ENCODE results near the gene CCNG2.

CCNG2 gene

DNA sequence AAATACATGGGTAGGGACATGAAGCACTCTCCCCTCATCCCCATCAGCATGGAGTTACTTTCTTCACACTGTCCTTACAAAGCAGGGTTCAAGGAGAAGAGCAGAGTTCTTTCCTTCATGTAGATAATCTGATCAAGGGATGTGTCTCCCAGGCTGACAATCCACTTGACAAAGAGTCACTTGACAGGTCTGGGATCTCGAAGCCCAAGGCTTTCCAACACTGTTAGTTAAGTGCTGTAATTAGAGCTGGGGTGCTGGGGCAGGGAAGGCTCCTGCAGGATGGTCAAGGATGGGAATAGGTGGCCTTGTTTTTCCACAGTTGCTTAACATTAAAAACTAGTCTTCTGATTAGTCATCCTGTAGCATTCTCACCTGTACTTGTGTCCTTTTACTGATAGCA lies 38.0 kb downstream of the CCNG2 start:
- Histone ChIP-seq H2AFZ (ENCODE audit: insufficient read depth, low read length, poor library complexity) (no peak overlapping the region), H3K27me3 (ENCODE audit: insufficient read depth, low read length) (no peaks in the 10 kb centered on the region), H3K4ac (ENCODE audit: low read depth, low read length) (no peak overlapping the region), H3K9ac (ENCODE audit: low read length) (no peak overlapping the region), H2BK120ac (ENCODE audit: insufficient read depth, low read length, poor library complexity) (no peak overlapping the region), H3K18ac (ENCODE audit: low read length) (no peak overlapping the region), H3K4me3 (ENCODE audit: low read depth, low read length) (no peak overlapping the region), H4K12ac (ENCODE audit: low read depth, low read length) (no peak overlapping the region), H2BK5ac (ENCODE audit: low read depth, low read length, poor library complexity) (no peak overlapping the region), H3K4me1 (ENCODE audit: control insufficient read depth in 1 of 2, insufficient read depth in 2 of 2, low read length in 2 of 2) (peaks cover 15 to 18% of the 10 kb centered on the region in 2 experiments), H3K23ac (ENCODE audit: low read length) (no peak overlapping the region), H3K4me2 (ENCODE audit: low read length) (no peak overlapping the region), H3K79me1 (ENCODE audit: low read length) (peaks cover 4% of the 10 kb centered on the region), H3K9me3 (ENCODE audit: insufficient read depth, low read depth, low read length) (no peaks in the 10 kb centered on the region), H3K36me3 (ENCODE audit: control insufficient read depth in 1 of 2, insufficient read depth in 2 of 2, low read length in 2 of 2) (no peaks in the 10 kb centered on the region), H4K8ac (ENCODE audit: low read depth, low read length) (no peak overlapping the region), H2BK12ac (ENCODE audit: low read length) (no peak overlapping the region), H2AK5ac (ENCODE audit: low read length) (no peak overlapping the region), H3K14ac (ENCODE audit: low read length) (no peak overlapping the region), H3K79me2 (ENCODE audit: control insufficient read depth, insufficient read depth, low read length, poor library complexity) (no peaks in the 10 kb centered on the region), H4K91ac (ENCODE audit: low read depth, low read length) (no peak overlapping the region), H3K27ac (ENCODE audit: low read depth, low read length) (no peak overlapping the region)
- DNase-seq = peak; percentile 49 to 59
- no CpG with 5 or more reads among the region's 1 CpG for WGBS (ENCODE audit: extremely low coverage, insufficient coverage, insufficient read length)

GRCh38 chr4:77196866-77197265 lies 39.9 kb downstream of the CCNG2 start:
- no peak overlapping the region for H3K23ac ChIP-seq (ENCODE audit: low read length)
- H2BK120ac ChIP-seq (ENCODE audit: insufficient read depth, low read length, poor library complexity) = no peak overlapping the region
- H3K9me3 ChIP-seq (ENCODE audit: insufficient read depth, low read depth, low read length) = no peaks in the 10 kb centered on the region
- no peak overlapping the region for H3K4ac ChIP-seq (ENCODE audit: low read depth, low read length)
- H2AFZ ChIP-seq (ENCODE audit: insufficient read depth, low read length, poor library complexity) = no peak overlapping the region
- H4K8ac ChIP-seq (ENCODE audit: low read depth, low read length) = no peak overlapping the region
- no peaks in the 10 kb centered on the region for H3K27me3 ChIP-seq (ENCODE audit: insufficient read depth, low read length)
- no peaks in the 10 kb centered on the region for H3K79me1 ChIP-seq (ENCODE audit: low read length)
- H3K4me2 ChIP-seq (ENCODE audit: low read length) = no peak overlapping the region
- H3K4me1 ChIP-seq (ENCODE audit: control insufficient read depth in 1 of 2, insufficient read depth in 2 of 2, low read length in 2 of 2) = peaks cover 11 to 13% of the 10 kb centered on the region in 2 experiments
- H3K14ac ChIP-seq (ENCODE audit: low read length) = no peak overlapping the region
- H3K4me3 ChIP-seq (ENCODE audit: low read depth, low read length) = no peak overlapping the region
- H2BK5ac ChIP-seq (ENCODE audit: low read depth, low read length, poor library complexity) = no peak overlapping the region
- no peak overlapping the region for H3K27ac ChIP-seq (ENCODE audit: low read depth, low read length)
- no peak overlapping the region for H3K18ac ChIP-seq (ENCODE audit: low read length)
- no peak overlapping the region for H2AK5ac ChIP-seq (ENCODE audit: low read length)
- no peak overlapping the region for H4K91ac ChIP-seq (ENCODE audit: low read depth, low read length)
- H2BK12ac ChIP-seq (ENCODE audit: low read length) = no peak overlapping the region
- no peaks in the 10 kb centered on the region for H3K79me2 ChIP-seq (ENCODE audit: control insufficient read depth, insufficient read depth, low read length, poor library complexity)
- no peaks in the 10 kb centered on the region for H3K36me3 ChIP-seq (ENCODE audit: control insufficient read depth in 1 of 2, insufficient read depth in 2 of 2, low read length in 2 of 2)
- no peak for DNase-seq
- no CpG with 5 or more reads among the region's 4 CpGs for WGBS (ENCODE audit: extremely low coverage, insufficient coverage, insufficient read length)
- H4K12ac ChIP-seq (ENCODE audit: low read depth, low read length) = no peak overlapping the region
- no peak overlapping the region for H3K9ac ChIP-seq (ENCODE audit: low read length)

- no CpG with 5 or more reads among the region's 5 CpGs for WGBS (ENCODE audit: extremely low coverage, insufficient coverage, insufficient read length)
- no peak overlapping the region for H3K4me3 ChIP-seq (ENCODE audit: low read depth, low read length)
These were observed 40.4 kb downstream of the CCNG2 start for GRCh38 chr4:77197361-77197760.

DNA sequence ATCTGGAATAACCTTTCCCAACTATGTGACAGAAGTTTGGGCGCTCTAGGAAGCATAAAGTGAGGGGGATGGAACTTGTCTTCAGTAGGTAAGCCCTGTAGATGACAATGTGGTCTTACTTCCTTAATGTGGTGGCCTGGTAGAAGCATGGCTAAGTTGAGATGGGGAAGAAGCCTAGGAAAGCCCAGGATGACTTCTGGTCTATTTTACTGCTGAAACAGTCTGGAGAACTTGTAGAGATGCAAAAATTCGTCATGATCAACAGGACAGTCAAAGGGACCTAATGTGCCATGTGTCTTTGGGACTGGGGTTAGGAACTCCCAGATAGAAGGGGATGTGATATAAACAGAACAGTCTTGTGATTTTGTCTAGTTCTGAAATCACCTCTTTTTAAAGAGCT lies 40.8 kb downstream of the CCNG2 start:
- Histone ChIP-seq H3K4me3 (ENCODE audit: low read depth, low read length) (no peak overlapping the region), H2BK12ac (ENCODE audit: low read length) (no peak overlapping the region), H3K23ac (ENCODE audit: low read length) (no peak overlapping the region), H3K14ac (ENCODE audit: low read length) (no peak overlapping the region), H3K9me3 (ENCODE audit: insufficient read depth, low read depth, low read length) (no peaks in the 10 kb centered on the region), H4K8ac (ENCODE audit: low read depth, low read length) (no peak overlapping the region), H3K79me1 (ENCODE audit: low read length) (no peaks in the 10 kb centered on the region), H2BK5ac (ENCODE audit: low read depth, low read length, poor library complexity) (no peak overlapping the region), H2BK120ac (ENCODE audit: insufficient read depth, low read length, poor library complexity) (no peak overlapping the region), H2AFZ (ENCODE audit: insufficient read depth, low read length, poor library complexity) (no peak overlapping the region), H3K4me2 (ENCODE audit: low read length) (no peak overlapping the region), H4K91ac (ENCODE audit: low read depth, low read length) (no peak overlapping the region), H3K79me2 (ENCODE audit: control insufficient read depth, insufficient read depth, low read length, poor library complexity) (no peaks in the 10 kb centered on the region), H3K4me1 (ENCODE audit: control insufficient read depth in 1 of 2, insufficient read depth in 2 of 2, low read length in 2 of 2) (peaks cover 11 to 13% of the 10 kb centered on the region in 2 experiments), H3K9ac (ENCODE audit: low read length) (no peak overlapping the region), H3K27me3 (ENCODE audit: insufficient read depth, low read length) (no peaks in the 10 kb centered on the region), H3K18ac (ENCODE audit: low read length) (no peak overlapping the region), H3K36me3 (ENCODE audit: control insufficient read depth in 1 of 2, insufficient read depth in 2 of 2, low read length in 2 of 2) (no peaks in the 10 kb centered on the region), H3K27ac (ENCODE audit: low read depth, low read length) (no peak overlapping the region), H2AK5ac (ENCODE audit: low read length) (no peak overlapping the region), H4K12ac (ENCODE audit: low read depth, low read length) (no peak overlapping the region), H3K4ac (ENCODE audit: low read depth, low read length) (no peak overlapping the region)
- WGBS (ENCODE audit: extremely low coverage, insufficient coverage, insufficient read length) = no CpG with 5 or more reads among the region's 2 CpGs
- no peak for DNase-seq

More at GRCh38 chr4:77197361-77197760, 40.4 kb downstream of the CCNG2 start:
- DNase-seq = peak; percentile 89 to 92
- Histone ChIP-seq H3K23ac (ENCODE audit: low read length) (no peak overlapping the region), H3K79me1 (ENCODE audit: low read length) (no peaks in the 10 kb centered on the region), H3K4ac (ENCODE audit: low read depth, low read length) (no peak overlapping the region), H3K27ac (ENCODE audit: low read depth, low read length) (no peak overlapping the region), H2BK120ac (ENCODE audit: insufficient read depth, low read length, poor library complexity) (no peak overlapping the region), H3K4me1 (ENCODE audit: control insufficient read depth in 1 of 2, insufficient read depth in 2 of 2, low read length in 2 of 2) (peaks cover 11 to 13% of the 10 kb centered on the region in 2 experiments), H3K4me2 (ENCODE audit: low read length) (no peak overlapping the region), H3K79me2 (ENCODE audit: control insufficient read depth, insufficient read depth, low read length, poor library complexity) (no peaks in the 10 kb centered on the region), H2AFZ (ENCODE audit: insufficient read depth, low read length, poor library complexity) (no peak overlapping the region), H4K8ac (ENCODE audit: low read depth, low read length) (no peak overlapping the region), H2BK12ac (ENCODE audit: low read length) (no peak overlapping the region), H3K14ac (ENCODE audit: low read length) (no peak overlapping the region), H3K18ac (ENCODE audit: low read length) (no peak overlapping the region), H2BK5ac (ENCODE audit: low read depth, low read length, poor library complexity) (no peak overlapping the region), H4K12ac (ENCODE audit: low read depth, low read length) (no peak overlapping the region), H2AK5ac (ENCODE audit: low read length) (no peak overlapping the region), H3K27me3 (ENCODE audit: insufficient read depth, low read length) (no peaks in the 10 kb centered on the region), H4K91ac (ENCODE audit: low read depth, low read length) (no peak overlapping the region), H3K9ac (ENCODE audit: low read length) (no peak overlapping the region), H3K9me3 (ENCODE audit: insufficient read depth, low read depth, low read length) (no peaks in the 10 kb centered on the region), H3K36me3 (ENCODE audit: control insufficient read depth in 1 of 2, insufficient read depth in 2 of 2, low read length in 2 of 2) (no peaks in the 10 kb centered on the region)
